Naive thymus-derived CD4-positive, alpha-beta T cell (primary cell): Measurements from ENCODE around the gene GMPS. TPM values are rescaled to one million over a fixed set of nuclear protein-coding genes. Genes with fewer than 3 reads are reported as not detected.

Source experiments
- ATAC-seq: fragments of 150-1000 bp; cut with Tn5 transposase; 2 replicates; pipeline ENCODE4 v1.10.0; 2021; ENCODE audit warnings: mild to moderate bottlenecking, moderate library complexity
- CTCF ChIA-PET: fragments of 350-600 bp; sonication (Branson Sonifier 250); formaldehyde crosslinking; loops from one replicate; lab custom pipeline; 2021; ENCODE audit warnings: antibody characterized with exemption; lab: Charles Lee
- POLR2A ChIA-PET: fragments of 350-600 bp; sonication (Branson Sonifier 250); formaldehyde crosslinking; loops from one replicate; lab custom pipeline; 2021; ENCODE audit warnings: antibody characterized with exemption, inconsistent platforms; lab: Charles Lee
- DNase-seq, 9 donors: peaks; one replicate each; pipeline versions ENCODE4 v3.0.0 to v3.0.0-alpha.2; 2020 to 2022; ENCODE audit warnings: mixed read lengths in 1 of 9
- H3K27ac ChIP-seq: one replicate; pipeline ENCODE4 v1.7.0; 2013; ENCODE audit warnings: mild to moderate bottlenecking, low read depth, low read length, moderate library complexity
- H3K27me3 ChIP-seq, 2 donors: one replicate each; pipeline ENCODE4 v1.7.0; 2013; ENCODE audit warnings: low read length in 2 of 2, mild to moderate bottlenecking in 2 of 2, moderate library complexity in 2 of 2; ENCODE audit not compliant: control insufficient read depth in 2 of 2, insufficient read depth in 2 of 2
- H3K36me3 ChIP-seq, 3 experiments: 1 replicate in 2 of 3; 2 replicates in 1 of 3; pipeline ENCODE4 v1.7.0; 2013; ENCODE audit warnings: low read length in 3 of 3, mild to moderate bottlenecking in 3 of 3, moderate library complexity in 1 of 3; ENCODE audit not compliant: insufficient read depth in 3 of 3, control insufficient read depth in 2 of 3
- H3K4me1 ChIP-seq, 2 donors: one replicate each; pipeline ENCODE4 v1.7.0; 2013; ENCODE audit warnings: low read length in 2 of 2, mild to moderate bottlenecking in 2 of 2, moderate library complexity in 1 of 2; ENCODE audit not compliant: control insufficient read depth in 2 of 2, insufficient read depth in 2 of 2
- H3K4me3 ChIP-seq: 2 replicates; pipeline ENCODE4 v1.7.0; 2013; ENCODE audit warnings: mild to moderate bottlenecking, low read length
- H3K9me3 ChIP-seq, 3 experiments: 1 replicate in 2 of 3; 2 replicates in 1 of 3; pipeline ENCODE4 v1.7.0; 2013; ENCODE audit warnings: low read length in 3 of 3; ENCODE audit not compliant: control insufficient read depth in 2 of 3
- H3K27ac Mint-ChIP-seq, 9 donors: one replicate each; pipeline ENCODE4 v1.8.0; 2020 to 2022; ENCODE audit warnings: mixed read lengths in 9 of 9, mild to moderate bottlenecking in 8 of 9, moderate library complexity in 5 of 9, inconsistent platforms in 2 of 9
- H3K27me3 Mint-ChIP-seq, 5 donors: one replicate each; pipeline ENCODE4 v1.8.0; 2021 to 2022; ENCODE audit warnings: mixed read lengths in 5 of 5, mild to moderate bottlenecking in 1 of 5
- H3K36me3 Mint-ChIP-seq, 5 donors: one replicate each; pipeline ENCODE4 v1.8.0; 2020 to 2022; ENCODE audit warnings: mixed read lengths in 5 of 5, mild to moderate bottlenecking in 3 of 5, inconsistent platforms in 1 of 5
- H3K4me1 Mint-ChIP-seq, 7 donors: one replicate each; pipeline ENCODE4 v1.8.0; 2020 to 2022; ENCODE audit warnings: mixed read lengths in 7 of 7, mild to moderate bottlenecking in 3 of 7, inconsistent platforms in 1 of 7
- H3K4me3 Mint-ChIP-seq, 10 donors: one replicate each; pipeline ENCODE4 v1.8.0; 2020 to 2022; ENCODE audit warnings: mild to moderate bottlenecking in 10 of 10, mixed read lengths in 10 of 10, moderate library complexity in 6 of 10, inconsistent platforms in 2 of 10
- H3K9me3 Mint-ChIP-seq, 11 donors: one replicate each; pipeline ENCODE4 v1.8.0; 2020 to 2022; ENCODE audit warnings: mixed read lengths in 11 of 11, mild to moderate bottlenecking in 4 of 11, inconsistent platforms in 1 of 11, moderate library complexity in 1 of 11
- intact Hi-C, 2 donors: fragments of 100-400 bp; cut with micrococcal nuclease; formaldehyde crosslinking; loops; one replicate each; pipeline ENCODE4 v1.15.1; 2023
- polyA plus RNA-seq, 2 donors: library from polyadenylated mRNA; unstranded; fragments of 300-500 nt; fragmentation: Illumina TruSeq; gene quantifications; one replicate each; pipeline ENCODE4 v1.2.3, GENCODE V29; 2021
- total RNA-seq, 6 experiments: library from RNA in 5 of 6; stranded (reverse) in 5 of 6; gene quantifications; 1 replicate in 5 of 6; 2 replicates in 1 of 6; pipeline ENCODE4 v1.2.3 and lab custom pipeline; 2021 to 2026

The GMPS gene
- total and polyA plus RNA-seq, 7 experiments from 2014 or later: 36.3 to 85.1 (median 47.5) TPM

- peaks cover 0 to 10% (median 8%) of the 10 kb centered on the region in 5 donors for H3K27me3 Mint-ChIP-seq
- no peaks in the 10 kb centered on the region for H3K9me3 ChIP-seq
- H3K9me3 Mint-ChIP-seq: peaks cover 0 to 8% (median 2%) of the 10 kb centered on the region in 11 donors
- ATAC-seq (no peak), DNase-seq (no peak)
- H3K4me1 ChIP-seq: no peaks in the 10 kb centered on the region
- no peaks in the 10 kb centered on the region for H3K36me3 ChIP-seq
- no peak overlapping the region for H3K4me3 ChIP-seq
- peaks cover 0 to 8% (median 0%) of the 10 kb centered on the region in 5 donors for H3K36me3 Mint-ChIP-seq
- no peak overlapping the region for H3K4me3 Mint-ChIP-seq
- H3K27ac Mint-ChIP-seq: no peak overlapping the region
- ChIA-PET POLR2A (no interaction called here), CTCF (no interaction called here)
- intact Hi-C loops: no loop called here
- no peak overlapping the region for H3K27ac ChIP-seq
- no peaks in the 10 kb centered on the region for H3K27me3 ChIP-seq
- peaks cover 0 to 2% (median 0%) of the 10 kb centered on the region in 7 donors for H3K4me1 Mint-ChIP-seq
These were observed 102.6 kb downstream of the GMPS start for GRCh38 chr3:155972885-155973584.

GRCh38 chr3:155978324-155978723, 107.9 kb downstream of the GMPS start:
- H3K36me3 ChIP-seq: no peaks in the 10 kb centered on the region
- Mint-ChIP-seq H3K9me3 (peaks cover 0 to 3% (median 0%) of the 10 kb centered on the region in 11 donors), H3K27ac (no peak overlapping the region), H3K4me3 (no peak overlapping the region), H3K36me3 (no peaks in the 10 kb centered on the region), H3K4me1 (peaks cover 0 to 2% (median 0%) of the 10 kb centered on the region in 7 donors), H3K27me3 (peaks cover 0 to 10% (median 2%) of the 10 kb centered on the region in 5 donors)
- CTCF ChIA-PET: no interaction called here
- no peaks in the 10 kb centered on the region for H3K27me3 ChIP-seq
- no peak overlapping the region for H3K4me3 ChIP-seq
- ATAC-seq (no peak), DNase-seq (no peak)
- no peak overlapping the region for H3K27ac ChIP-seq
- POLR2A ChIA-PET: no interaction called here
- intact Hi-C loops: no loop called here
- no peaks in the 10 kb centered on the region for H3K4me1 ChIP-seq
- H3K9me3 ChIP-seq: no peaks in the 10 kb centered on the region

DNA sequence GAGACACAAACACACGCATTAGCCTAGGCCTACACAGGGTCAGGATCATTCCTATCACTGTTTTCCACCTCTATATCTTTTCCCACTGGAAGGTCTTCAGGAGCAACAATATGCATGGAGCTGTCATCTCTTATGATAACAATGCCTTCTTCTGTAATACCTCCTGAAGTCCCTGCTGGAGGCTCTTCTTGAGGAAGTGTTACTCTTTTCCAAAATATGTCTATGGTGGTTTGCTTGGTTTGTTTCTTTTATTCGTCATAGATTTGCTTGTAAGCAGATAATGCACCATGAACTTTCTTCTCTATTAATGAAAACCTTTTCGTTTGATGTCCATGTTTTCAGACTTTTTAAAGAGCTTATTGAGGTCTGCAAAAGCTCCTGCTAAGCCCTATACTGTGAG, 109.3 kb downstream of the GMPS start:
- H3K36me3 Mint-ChIP-seq: no peaks in the 10 kb centered on the region
- no peak overlapping the region for H3K27ac ChIP-seq
- peaks cover 0 to 11% (median 2%) of the 10 kb centered on the region in 5 donors for H3K27me3 Mint-ChIP-seq
- ChIA-PET CTCF (no interaction called here), POLR2A (interaction anchor here (0.6 kb wide), 1 partner anchor 34 kb away, joined by 3 read pairs; no protein-coding TSS in a partner anchor)
- no peaks in the 10 kb centered on the region for H3K27me3 ChIP-seq
- H3K4me3 ChIP-seq: no peak overlapping the region
- no peak overlapping the region for H3K4me3 Mint-ChIP-seq
- peaks cover 0 to 2% (median 0%) of the 10 kb centered on the region in 7 donors for H3K4me1 Mint-ChIP-seq
- no peaks in the 10 kb centered on the region for H3K4me1 ChIP-seq
- ATAC-seq (no peak), DNase-seq (no peak)
- no peaks in the 10 kb centered on the region for H3K36me3 ChIP-seq
- no peaks in the 10 kb centered on the region for H3K9me3 ChIP-seq
- intact Hi-C loops: no loop called here
- no peak overlapping the region for H3K27ac Mint-ChIP-seq
- peaks cover 0 to 3% (median 0%) of the 10 kb centered on the region in 11 donors for H3K9me3 Mint-ChIP-seq

DNA sequence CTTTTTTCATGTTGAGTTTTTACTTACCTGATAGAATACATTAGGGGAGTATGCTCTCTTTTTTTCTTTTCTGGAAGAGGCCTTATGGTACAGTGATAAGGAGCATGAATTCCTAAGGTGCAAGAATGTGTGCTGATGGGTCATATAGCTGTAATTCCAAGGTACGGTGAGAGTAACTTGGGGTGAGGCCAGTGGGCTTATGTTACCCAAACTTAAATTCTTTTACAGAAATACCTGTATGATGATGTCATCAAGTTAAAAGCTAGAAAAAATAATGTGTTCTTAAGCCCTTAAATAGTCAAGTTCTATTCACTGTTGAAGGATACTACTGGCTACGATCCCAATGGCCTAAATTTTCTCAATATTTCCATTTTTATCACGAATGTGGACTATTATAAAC, 111.2 kb downstream of the GMPS start:
- no peak overlapping the region for H3K4me3 ChIP-seq
- peaks cover 0 to 9% (median 5%) of the 10 kb centered on the region in 5 donors for H3K27me3 Mint-ChIP-seq
- ChIA-PET POLR2A (no interaction called here), CTCF (no interaction called here)
- no peak overlapping the region for H3K27ac Mint-ChIP-seq
- H3K4me3 Mint-ChIP-seq: no peak overlapping the region
- no peaks in the 10 kb centered on the region for H3K4me1 Mint-ChIP-seq
- ATAC-seq (no peak), DNase-seq (no peak)
- no peaks in the 10 kb centered on the region for H3K36me3 Mint-ChIP-seq
- no peak overlapping the region for H3K27ac ChIP-seq
- intact Hi-C loops: no loop called here
- no peaks in the 10 kb centered on the region for H3K27me3 ChIP-seq
- H3K4me1 ChIP-seq: no peaks in the 10 kb centered on the region
- H3K9me3 ChIP-seq: no peaks in the 10 kb centered on the region
- H3K9me3 Mint-ChIP-seq: no peaks in the 10 kb centered on the region
- H3K36me3 ChIP-seq: no peaks in the 10 kb centered on the region

DNA sequence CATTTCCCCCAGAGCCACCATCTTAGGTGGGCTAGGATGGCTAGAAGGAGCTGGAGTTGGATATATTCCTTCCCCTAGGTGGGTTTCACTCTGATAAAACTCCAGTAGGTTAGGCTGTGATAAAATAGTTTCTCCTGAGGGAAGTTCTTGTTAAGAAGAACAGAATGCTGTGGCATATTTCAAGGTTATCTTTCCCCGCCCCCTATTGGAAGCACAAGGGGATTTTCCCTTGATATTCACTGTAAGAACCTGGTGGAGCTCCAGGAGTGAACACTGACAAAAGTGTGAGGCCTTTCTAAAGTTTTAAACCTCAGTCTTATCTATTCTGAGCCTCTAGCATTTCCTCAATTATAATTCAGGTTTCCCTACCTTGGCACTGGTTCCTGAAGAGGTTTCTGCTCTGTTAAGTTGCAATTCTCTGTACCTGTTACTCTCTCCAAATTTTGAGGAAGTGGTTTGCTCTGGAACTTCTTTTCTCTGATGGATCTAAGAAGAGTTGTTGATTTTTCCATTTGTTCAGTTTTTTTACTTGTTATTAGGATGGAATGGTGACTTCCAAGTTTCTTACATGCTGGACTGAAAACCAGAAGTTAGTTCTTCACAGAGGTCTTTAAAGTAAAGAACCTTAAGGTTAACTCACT, 113.5 kb downstream of the GMPS start:
- no peak for DNase-seq
- Histone ChIP-seq H3K27ac (no peak overlapping the region), H3K36me3 (no peaks in the 10 kb centered on the region), H3K27me3 (no peaks in the 10 kb centered on the region), H3K4me3 (no peak overlapping the region), H3K4me1 (no peaks in the 10 kb centered on the region), H3K9me3 (no peaks in the 10 kb centered on the region)
- ChIA-PET POLR2A (no interaction called here), CTCF (no interaction called here)
- intact Hi-C loops: no loop called here
- H3K36me3 Mint-ChIP-seq: no peaks in the 10 kb centered on the region
- no peak overlapping the region for H3K27ac Mint-ChIP-seq
- ATAC-seq: no peak
- peaks cover 0 to 11% (median 5%) of the 10 kb centered on the region in 5 donors for H3K27me3 Mint-ChIP-seq
- no peak overlapping the region for H3K4me3 Mint-ChIP-seq
- no peaks in the 10 kb centered on the region for H3K9me3 Mint-ChIP-seq
- H3K4me1 Mint-ChIP-seq: no peaks in the 10 kb centered on the region

- DNase-seq (no peak), ATAC-seq (no peak)
- Mint-ChIP-seq H3K9me3 (no peaks in the 10 kb centered on the region), H3K27ac (no peak overlapping the region), H3K36me3 (no peaks in the 10 kb centered on the region), H3K4me3 (no peak overlapping the region), H3K27me3 (peaks cover 0 to 11% (median 5%) of the 10 kb centered on the region in 5 donors), H3K4me1 (no peaks in the 10 kb centered on the region)
- Histone ChIP-seq H3K36me3 (no peaks in the 10 kb centered on the region), H3K27ac (no peak overlapping the region), H3K9me3 (no peaks in the 10 kb centered on the region), H3K4me1 (no peaks in the 10 kb centered on the region), H3K27me3 (no peaks in the 10 kb centered on the region), H3K4me3 (no peak overlapping the region)
- ChIA-PET POLR2A (no interaction called here), CTCF (no interaction called here)
- intact Hi-C loops: no loop called here
These were observed 114.5 kb downstream of the GMPS start for GRCh38 chr3:155984791-155985417.
